Activated naive CD4-positive, alpha-beta T cell treated with anti-CD3 and anti-CD28 coated beads, Interleukin-2, amount 10 ng/mL, durations not matched to agents 7 days and 5 days (primary cell): ENCODE measurements around the gene ZNF709.
"Not testable (repeated sequence)": the region's sequence is repeated elsewhere in the genome, so short reads cannot be mapped to it uniquely, and the experiment has no call there.

Experiments
- CTCF ChIA-PET: fragments of 350-600 bp; sonication (Branson Sonifier 250); formaldehyde crosslinking; loops from one replicate; lab custom pipeline; 2021; ENCODE audit warnings: antibody characterized with exemption; lab: Charles Lee
- DNase-seq: peaks from one replicate; pipeline ENCODE4 v3.0.0-alpha.2; 2020
- H3K27ac Mint-ChIP-seq: one replicate; pipeline ENCODE4 v1.8.0; 2021; ENCODE audit warnings: mild to moderate bottlenecking, moderate library complexity, mixed read lengths
- H3K27me3 Mint-ChIP-seq: one replicate; pipeline ENCODE4 v1.8.0; 2021; ENCODE audit warnings: mild to moderate bottlenecking, mixed read lengths
- H3K36me3 Mint-ChIP-seq: one replicate; pipeline ENCODE4 v1.8.0; 2021; ENCODE audit warnings: mixed read lengths
- H3K4me1 Mint-ChIP-seq: one replicate; pipeline ENCODE4 v1.8.0; 2021; ENCODE audit warnings: mixed read lengths
- H3K4me3 Mint-ChIP-seq: one replicate; pipeline ENCODE4 v1.8.0; 2021; ENCODE audit warnings: mild to moderate bottlenecking, moderate library complexity, mixed read lengths
- H3K9me3 Mint-ChIP-seq: one replicate; pipeline ENCODE4 v1.8.0; 2021; ENCODE audit warnings: mixed read lengths

Gene ZNF709

GRCh38 chr19:12482509-12482886 lies 2.1 kb downstream of the ZNF709 start:
- no peak for DNase-seq
- Mint-ChIP-seq H3K27ac (no peak overlapping the region), H3K4me1 (peaks cover 41% of the 10 kb centered on the region), H3K36me3 (peaks cover 12% of the 10 kb centered on the region), H3K9me3 (peaks cover 11% of the 10 kb centered on the region), H3K27me3 (peaks cover 4% of the 10 kb centered on the region), H3K4me3 (peak overlapping the region; percentile 37)
- CTCF ChIA-PET = interaction anchor here (0.7 kb wide), 1 partner anchor 1381 kb away, joined by 4 read pairs; no protein-coding TSS in a partner anchor

- H3K4me1 Mint-ChIP-seq = peaks cover 41% of the 10 kb centered on the region
- CTCF ChIA-PET = interaction anchor here (0.6 to 0.7 kb wide), 2 partner anchors 142 to 1382 kb away, joined by 3 to 4 read pairs; no protein-coding TSS in a partner anchor
- H3K36me3 Mint-ChIP-seq = peaks cover 12% of the 10 kb centered on the region
- H3K27me3 Mint-ChIP-seq = peaks cover 4% of the 10 kb centered on the region
- H3K9me3 Mint-ChIP-seq = peaks cover 11% of the 10 kb centered on the region
- H3K27ac Mint-ChIP-seq = no peak overlapping the region
- DNase-seq = no peak
- peak overlapping the region; percentile 37 for H3K4me3 Mint-ChIP-seq
Observed at GRCh38 chr19:12481781-12482508, 2.7 kb downstream of the ZNF709 start.

GRCh38 chr19:12478234-12478941 lies 6.2 kb downstream of the ZNF709 start:
- no peak overlapping the region for H3K4me3 Mint-ChIP-seq
- H3K36me3 Mint-ChIP-seq = peaks cover 14% of the 10 kb centered on the region
- H3K27ac Mint-ChIP-seq = no peak overlapping the region
- H3K4me1 Mint-ChIP-seq = peaks cover 26% of the 10 kb centered on the region
- no peak for DNase-seq
- CTCF ChIA-PET = no interaction called here
- H3K9me3 Mint-ChIP-seq = peaks cover 30% of the 10 kb centered on the region
- no peaks in the 10 kb centered on the region for H3K27me3 Mint-ChIP-seq

- H3K4me1 Mint-ChIP-seq, DNase-seq, CTCF ChIA-PET, H3K27ac Mint-ChIP-seq, H3K4me3 Mint-ChIP-seq, H3K27me3 Mint-ChIP-seq: not testable (repeated sequence)
- peaks cover 56% of the 10 kb centered on the region for H3K9me3 Mint-ChIP-seq
- H3K36me3 Mint-ChIP-seq = peaks cover 25% of the 10 kb centered on the region
Observed at GRCh38 chr19:12467651-12468050, 17.0 kb downstream of the ZNF709 start.

- H3K4me3 Mint-ChIP-seq = no peak overlapping the region
- H3K27ac Mint-ChIP-seq = no peak overlapping the region
- H3K27me3 Mint-ChIP-seq = no peaks in the 10 kb centered on the region
- peaks cover 61% of the 10 kb centered on the region for H3K9me3 Mint-ChIP-seq
- H3K36me3 Mint-ChIP-seq = peaks cover 22% of the 10 kb centered on the region
- DNase-seq = no peak
- CTCF ChIA-PET = no interaction called here
- no peaks in the 10 kb centered on the region for H3K4me1 Mint-ChIP-seq
Observed at GRCh38 chr19:12465211-12465610, 19.4 kb downstream of the ZNF709 start.

GRCh38 chr19:12464769-12465168 lies 19.8 kb downstream of the ZNF709 start:
- DNase-seq = no peak

GRCh38 chr19:12464139-12464538 lies 20.5 kb downstream of the ZNF709 start:
- H3K27me3 Mint-ChIP-seq, H3K4me3 Mint-ChIP-seq, H3K4me1 Mint-ChIP-seq, H3K27ac Mint-ChIP-seq, DNase-seq, CTCF ChIA-PET: not testable (repeated sequence)
- peaks cover 22% of the 10 kb centered on the region for H3K36me3 Mint-ChIP-seq
- H3K9me3 Mint-ChIP-seq = peaks cover 61% of the 10 kb centered on the region

More at GRCh38 chr19:12464769-12465168, 19.8 kb downstream of the ZNF709 start:
- Mint-ChIP-seq H3K36me3 (peaks cover 19% of the 10 kb centered on the region), H3K27ac (no peak overlapping the region), H3K9me3 (peaks cover 59% of the 10 kb centered on the region), H3K4me3 (no peak overlapping the region), H3K27me3 (no peaks in the 10 kb centered on the region), H3K4me1 (no peaks in the 10 kb centered on the region)
- CTCF ChIA-PET = no interaction called here

- Mint-ChIP-seq H3K27me3 (no peaks in the 10 kb centered on the region), H3K27ac (no peak overlapping the region), H3K4me3 (no peak overlapping the region), H3K36me3 (no peaks in the 10 kb centered on the region), H3K4me1 (no peaks in the 10 kb centered on the region), H3K9me3 (peaks cover 47% of the 10 kb centered on the region)
- DNase-seq = no peak
- CTCF ChIA-PET = interaction anchor here (0.6 kb wide), 1 partner anchor 41 kb away, joined by 3 read pairs; no protein-coding TSS in a partner anchor
Observed at GRCh38 chr19:12453495-12453894, 31.1 kb downstream of the ZNF709 start.

GRCh38 chr19:12450844-12451243 lies 33.8 kb downstream of the ZNF709 start:
- Mint-ChIP-seq H3K4me1 (no peaks in the 10 kb centered on the region), H3K27me3 (no peaks in the 10 kb centered on the region), H3K4me3 (no peak overlapping the region), H3K9me3 (peaks cover 41% of the 10 kb centered on the region), H3K36me3 (peaks cover 3% of the 10 kb centered on the region), H3K27ac (no peak overlapping the region)
- no peak for DNase-seq
- CTCF ChIA-PET = no interaction called here

GRCh38 chr19:12448808-12449207 lies 35.8 kb downstream of the ZNF709 start:
- Mint-ChIP-seq H3K36me3 (peaks cover 3% of the 10 kb centered on the region), H3K9me3 (peaks cover 43% of the 10 kb centered on the region), H3K27ac (no peak overlapping the region), H3K4me1 (no peaks in the 10 kb centered on the region), H3K27me3 (no peaks in the 10 kb centered on the region), H3K4me3 (no peak overlapping the region)
- no peak for DNase-seq
- CTCF ChIA-PET = no interaction called here

GRCh38 chr19:12440541-12441316 lies 43.9 kb downstream of the ZNF709 start, which contains the start of gene ZNF443:
Gene ZNF443 (minus strand): TSS chr19:12441021. CDS start chr19:12440914, 107 bp downstream.
- peaks cover 14% of the 10 kb centered on the region for H3K4me1 Mint-ChIP-seq
- H3K36me3 Mint-ChIP-seq = peaks cover 24% of the 10 kb centered on the region
- CTCF ChIA-PET = interaction anchor here (0.7 kb wide), 1 partner anchor 147 kb away, joined by 3 read pairs; no protein-coding TSS in a partner anchor
- H3K27ac Mint-ChIP-seq = peak within 1 kb of the TSS; percentile 96
- H3K9me3 Mint-ChIP-seq = peaks cover 30% of the 10 kb centered on the region
- DNase-seq = peak; percentile 100
- peaks cover 3% of the 10 kb centered on the region for H3K27me3 Mint-ChIP-seq
- peak within 1 kb of the TSS; percentile 100 for H3K4me3 Mint-ChIP-seq

- H3K9me3 Mint-ChIP-seq = peaks cover 30% of the 10 kb centered on the region
Observed at GRCh38 chr19:12439686-12440540, 44.7 kb downstream of the ZNF709 start.

GRCh38 chr19:12430726-12431299 lies 53.8 kb downstream of the ZNF709 start:
- H3K4me3 Mint-ChIP-seq, H3K27me3 Mint-ChIP-seq, CTCF ChIA-PET, H3K27ac Mint-ChIP-seq, DNase-seq, H3K4me1 Mint-ChIP-seq: not testable (repeated sequence)
- Mint-ChIP-seq H3K36me3 (peaks cover 70% of the 10 kb centered on the region), H3K9me3 (peaks cover 62% of the 10 kb centered on the region)

More at GRCh38 chr19:12439686-12440540, 44.7 kb downstream of the ZNF709 start:
- peaks cover 14% of the 10 kb centered on the region for H3K4me1 Mint-ChIP-seq
- peak overlapping the region; percentile 86 for H3K4me3 Mint-ChIP-seq
- peak; percentile 59 for DNase-seq
- CTCF ChIA-PET, H3K27me3 Mint-ChIP-seq: not testable (repeated sequence)
- H3K27ac Mint-ChIP-seq = peak overlapping the region; percentile 85
- peaks cover 32% of the 10 kb centered on the region for H3K36me3 Mint-ChIP-seq
